SHP77 (cell line): Measurements from ENCODE around the gene CDH2.

Experiments used
- DNase-seq, 2 experiments: peaks; one replicate each; lab custom pipeline; 2025; lab: John Stamatoyannopoulos, UW

The CDH2 gene

GRCh38 chr18:28176948-28177827 is at the start of gene CDH2:
Gene CDH2 (minus strand): TSS chr18:28177130. CDS start chr18:28177022, 108 bp downstream.
- peak; percentile 89 to 95 for DNase-seq

DNA sequence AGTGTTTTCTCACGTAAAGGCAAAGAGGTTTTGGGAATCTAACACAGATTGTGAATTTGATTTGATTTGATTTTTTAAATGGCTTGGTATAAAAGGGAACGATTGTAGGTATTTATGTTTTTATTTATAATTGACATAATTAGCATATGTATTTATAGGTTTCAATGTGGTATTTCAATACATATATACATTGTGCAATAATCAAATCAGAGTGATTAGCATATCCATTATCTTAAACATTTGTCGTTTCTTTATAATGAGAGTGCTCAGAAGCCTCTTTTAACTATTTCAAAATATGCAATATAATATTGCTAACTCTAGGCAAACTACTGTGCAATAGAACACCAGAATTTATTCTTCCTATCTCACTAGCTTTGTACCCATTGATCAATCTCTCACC is 35.1 kb upstream of the CDH2 start:
- no peak for DNase-seq

DNA sequence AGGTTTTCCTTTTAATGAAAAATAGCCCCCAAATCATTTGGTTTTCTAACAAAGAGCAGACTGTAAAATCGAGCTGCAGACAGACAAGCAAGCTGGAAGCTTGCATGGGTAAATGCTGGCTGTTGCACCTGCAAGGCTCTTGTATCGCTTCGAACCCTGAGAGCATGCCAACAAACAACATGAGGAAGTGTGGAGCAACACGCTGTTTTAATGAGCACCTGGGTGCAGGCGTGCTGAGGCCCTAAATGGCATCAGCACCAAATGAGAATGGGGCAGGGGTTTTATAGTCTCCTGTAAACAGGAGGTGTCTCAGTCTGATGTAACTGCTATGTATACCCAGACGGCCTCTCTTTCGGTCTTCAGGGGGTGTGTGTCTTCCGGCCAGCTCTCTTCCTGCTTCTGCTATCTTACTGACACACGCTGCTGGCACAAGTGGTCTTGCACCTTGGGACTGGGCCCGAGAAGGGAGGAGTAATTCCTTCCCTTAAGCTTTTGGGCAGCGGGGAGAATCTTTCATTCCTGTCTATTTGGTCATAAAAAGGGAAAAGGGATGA is 31.9 kb upstream of the CDH2 start:
- DNase-seq: peak in 1 of 2 experiments; percentile 14

GRCh38 chr18:28208268-28208667 is 31.3 kb upstream of the CDH2 start:
- DNase-seq: no peak

DNA sequence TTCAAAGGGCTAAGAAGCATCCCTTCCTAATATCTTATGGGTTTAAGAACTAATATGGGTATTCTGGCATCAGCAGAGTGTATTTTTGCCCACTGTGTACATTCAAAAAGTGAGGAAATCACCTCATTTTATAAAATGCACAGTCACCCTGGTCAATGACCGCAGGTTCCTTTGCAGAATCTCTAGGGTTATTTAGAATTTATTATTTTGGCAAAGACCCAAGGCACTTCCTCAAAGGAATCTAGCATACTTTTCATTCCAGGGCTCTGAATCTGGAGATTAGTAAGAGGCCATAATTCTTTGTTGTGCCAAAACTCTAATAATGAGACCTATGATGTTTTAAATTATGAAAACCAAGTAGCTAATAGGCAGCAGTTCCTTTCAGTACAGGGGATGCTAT is 27.2 kb upstream of the CDH2 start:
- no peak for DNase-seq

DNA sequence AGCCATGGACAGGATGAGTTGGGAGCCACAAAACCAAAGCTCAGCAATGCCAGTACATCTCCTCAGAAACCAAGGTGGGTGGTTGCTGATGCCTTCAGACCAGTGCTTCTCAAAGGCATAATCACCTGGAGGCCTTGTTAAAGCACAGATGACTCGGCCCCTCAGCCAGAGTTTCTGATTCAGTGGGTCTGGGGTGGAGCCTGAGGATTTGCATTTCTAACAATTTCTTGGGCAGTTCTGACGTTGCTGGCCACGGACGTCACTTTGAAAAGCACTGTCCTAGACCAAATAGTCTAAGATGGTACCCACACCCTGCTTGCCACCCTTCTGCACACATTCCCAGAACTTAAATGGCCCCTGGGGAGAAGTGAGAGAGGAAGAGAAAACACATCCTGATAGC is 24.1 kb upstream of the CDH2 start:
- DNase-seq: no peak

GRCh38 chr18:28198620-28199019 is 21.7 kb upstream of the CDH2 start:
- DNase-seq: no peak

DNA sequence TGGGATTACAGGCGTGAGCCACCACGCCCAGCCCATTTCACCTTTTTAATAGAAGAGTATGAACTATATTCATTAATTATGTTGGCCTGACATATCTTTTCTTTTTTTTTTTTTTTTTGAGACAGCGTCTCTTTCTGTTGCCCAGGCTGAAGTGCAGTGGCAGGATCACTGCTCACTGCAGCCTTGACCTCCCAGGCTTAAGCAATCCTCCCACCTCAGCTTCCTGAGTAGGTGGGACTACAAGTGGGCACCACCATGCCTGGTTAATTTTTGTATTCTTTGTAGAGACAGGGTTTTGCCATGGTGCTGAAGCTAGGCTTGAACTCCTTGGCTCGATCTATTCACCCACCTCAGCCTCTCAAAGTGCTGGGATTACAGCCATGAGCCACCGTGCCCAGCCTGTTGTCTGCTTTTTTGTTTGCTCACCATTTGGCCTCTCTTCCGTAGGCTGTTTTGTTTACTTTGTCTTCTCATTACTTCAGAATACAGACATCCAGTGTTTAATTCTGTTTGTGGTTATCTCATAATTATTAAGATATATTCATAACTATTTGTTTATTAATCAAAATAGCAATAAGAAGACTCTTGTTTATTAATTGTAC is 16.3 kb upstream of the CDH2 start:
- peak in 1 of 2 experiments; percentile 6 for DNase-seq

DNA sequence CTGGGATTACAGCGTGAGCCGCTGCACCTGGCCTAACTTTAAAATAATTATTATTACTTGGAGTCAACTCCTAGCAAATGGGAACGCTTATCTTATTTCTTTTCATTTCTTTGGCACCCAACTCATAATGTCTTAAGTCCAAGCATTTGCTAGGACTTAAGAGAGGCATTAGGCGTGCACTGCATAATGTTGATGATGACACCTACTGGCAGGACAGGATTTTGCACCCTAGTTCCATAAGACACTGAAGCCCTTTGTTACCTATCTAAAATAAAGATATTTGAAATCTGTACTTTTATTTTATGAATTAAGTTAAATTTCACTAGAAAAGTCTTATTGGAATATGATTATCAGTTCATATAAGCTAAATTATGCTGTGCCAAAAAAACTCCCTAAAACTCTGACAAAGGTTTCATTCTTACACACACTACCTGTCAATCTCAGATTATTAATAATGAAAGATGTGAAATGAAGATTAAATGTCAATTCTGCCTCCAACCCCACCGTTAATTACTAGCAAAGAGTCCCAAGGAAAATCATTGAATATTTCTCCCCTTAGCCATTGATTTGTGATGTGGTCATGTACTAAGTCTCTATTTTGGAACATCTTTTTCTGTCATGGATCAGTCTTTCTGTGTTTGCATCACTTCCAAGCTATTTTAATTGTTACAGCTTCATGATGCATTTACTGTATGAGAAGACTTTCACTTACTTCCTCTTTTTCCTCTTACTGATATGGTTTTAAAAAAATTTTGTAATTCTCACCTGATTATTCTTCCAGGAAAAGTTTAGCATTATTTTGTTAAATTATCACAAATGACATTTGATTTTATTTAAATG is 12.7 kb upstream of the CDH2 start:
- peak; percentile 7 to 11 for DNase-seq

GRCh38 chr18:28185121-28185520 is 8.2 kb upstream of the CDH2 start:
- no peak for DNase-seq

DNA sequence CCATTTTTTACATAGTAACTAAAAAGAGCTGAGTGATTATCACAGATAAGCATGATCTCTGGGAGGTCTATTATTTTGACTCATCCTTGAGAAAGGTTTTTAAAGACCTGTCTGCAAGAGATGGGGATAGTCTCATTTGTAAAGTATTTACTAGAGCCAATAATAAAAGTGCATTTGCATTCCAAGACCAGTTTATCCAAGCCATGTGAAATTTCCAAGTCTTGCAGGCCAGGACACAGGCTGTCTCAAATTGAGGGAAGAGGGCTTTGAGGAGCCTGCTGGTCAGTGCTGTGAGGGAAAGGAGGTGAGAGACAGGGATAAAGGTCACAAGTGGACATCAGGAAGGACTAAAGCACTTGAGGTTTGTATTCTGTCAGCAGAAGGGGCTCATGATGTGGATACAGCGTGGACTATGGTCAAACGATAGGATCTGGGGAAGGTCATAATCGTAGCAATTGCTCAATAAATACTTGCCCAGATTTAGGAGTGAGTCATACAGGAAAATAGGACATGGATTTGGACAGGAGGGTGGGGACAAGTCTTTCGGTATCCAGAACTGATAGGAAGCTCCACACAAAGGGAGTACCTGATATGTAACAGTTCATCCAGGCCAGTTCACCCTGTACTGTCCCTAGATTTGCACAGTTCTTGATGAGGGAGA is 6.6 kb upstream of the CDH2 start:
- no peak for DNase-seq

DNA sequence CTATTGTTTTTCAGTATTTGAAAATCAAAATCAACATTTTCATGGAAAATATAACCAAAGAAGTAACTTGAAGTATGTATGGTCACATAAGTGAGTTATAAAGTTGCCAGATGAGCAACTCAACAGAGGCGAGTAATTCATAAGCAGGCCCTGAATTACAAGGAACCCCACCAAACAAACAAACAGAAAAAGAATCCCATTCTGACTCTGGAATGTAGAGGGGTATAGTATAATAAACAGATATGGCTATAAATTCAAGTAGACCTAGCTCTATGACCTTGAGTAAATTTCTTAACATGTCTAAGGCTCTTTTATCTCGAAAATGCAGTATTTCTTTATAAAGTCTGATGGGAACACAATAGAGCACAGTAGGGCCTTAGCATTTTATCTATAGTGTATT is 4.7 kb upstream of the CDH2 start:
- no peak for DNase-seq

- DNase-seq: no peak
Observed at GRCh38 chr18:28178720-28179119, 1.8 kb upstream of the CDH2 start.

GRCh38 chr18:28177828-28178635 is 1.1 kb upstream of the CDH2 start:
- DNase-seq: peak; percentile 62 to 76

- peak in 1 of 2 experiments; percentile 44 for DNase-seq
Observed at GRCh38 chr18:28176698-28176947, 307 bp downstream of the CDH2 start.

DNA sequence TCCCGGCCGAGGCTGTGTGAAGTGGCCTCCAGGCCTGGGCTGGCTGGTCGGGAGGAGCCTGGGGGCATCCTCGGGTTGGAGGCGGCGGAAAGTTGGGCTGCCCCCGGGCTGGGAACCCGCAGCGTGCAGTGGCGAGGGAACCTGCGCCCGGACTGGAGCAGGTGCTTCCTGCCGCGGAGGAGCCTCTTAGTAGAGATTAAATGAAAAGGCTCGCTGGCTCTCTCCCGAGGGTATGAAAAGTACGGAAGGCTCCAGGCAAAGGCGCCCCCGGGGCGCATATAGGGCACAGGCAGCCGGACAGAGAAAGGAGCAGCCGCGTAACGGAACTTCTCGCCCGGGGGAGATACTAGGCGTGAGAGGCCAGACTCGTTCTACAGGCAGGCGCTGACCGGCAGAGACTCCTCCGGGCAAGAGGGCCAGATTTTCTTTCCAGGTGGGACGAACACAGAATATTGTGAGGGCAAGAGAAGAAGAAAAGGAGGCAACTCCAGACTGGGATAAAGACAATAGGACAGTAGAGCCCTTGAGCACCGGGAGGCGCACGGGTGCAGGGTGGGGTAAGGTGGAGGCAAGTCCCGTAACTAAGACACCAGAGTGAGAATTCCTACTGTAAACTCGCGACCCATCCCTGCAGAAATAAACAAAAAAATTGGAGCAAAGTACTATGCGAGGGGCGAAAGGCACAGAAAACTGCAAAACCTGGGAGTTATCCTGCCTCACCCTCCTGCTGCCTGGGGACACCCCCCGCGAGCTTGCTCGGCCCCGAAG is 816 bp downstream of the CDH2 start:
- peak; percentile 44 to 60 for DNase-seq

DNA sequence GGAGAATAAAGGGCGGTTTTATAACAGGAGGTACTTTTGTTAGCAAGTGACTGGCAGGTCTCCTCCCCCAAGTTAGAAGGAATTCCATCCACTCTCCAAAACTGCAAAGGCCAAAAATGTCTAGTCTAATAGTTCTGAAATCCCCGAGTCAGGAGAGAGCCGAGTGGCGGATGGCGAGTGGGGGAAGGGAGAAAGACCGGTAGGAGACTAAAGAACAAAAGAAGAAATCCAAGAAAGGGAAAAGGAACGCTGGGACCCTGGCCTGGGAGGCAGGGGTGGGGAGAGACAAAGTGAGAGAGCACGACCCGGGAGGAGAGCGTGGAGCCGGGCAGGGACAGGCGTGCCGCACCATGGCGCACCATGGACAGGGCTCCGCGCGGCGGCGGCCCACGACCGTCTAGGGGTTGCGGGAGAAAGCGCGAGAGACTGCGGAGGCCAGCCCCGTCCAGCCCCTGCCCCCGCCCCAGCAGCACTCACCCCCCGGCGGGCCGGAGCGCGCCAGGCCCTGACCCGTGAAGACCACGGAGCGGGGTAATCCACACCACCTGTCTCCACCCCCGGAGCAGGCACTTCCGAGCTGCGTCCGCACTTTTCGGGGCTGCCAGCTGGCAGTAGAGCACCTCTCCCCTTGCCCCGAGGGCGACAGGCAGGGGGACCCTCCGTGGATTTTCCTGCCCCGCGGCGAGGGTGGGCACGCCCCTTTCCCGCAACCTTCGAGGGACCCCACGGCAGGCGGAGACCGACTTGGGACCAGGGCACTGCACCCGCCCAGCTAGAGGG is 1.6 kb downstream of the CDH2 start:
- peak in 1 of 2 experiments; percentile 30 for DNase-seq

GRCh38 chr18:28174181-28174905 is 2.6 kb downstream of the CDH2 start:
- no peak for DNase-seq

- no peak for DNase-seq
Observed at GRCh38 chr18:28171837-28172236, 5.1 kb downstream of the CDH2 start.
